ENCODE results near the gene PTMA.
"Not testable (repeated sequence)": the region's sequence is repeated elsewhere in the genome, so short reads cannot be mapped to it uniquely, and the experiment has no call there.

The PTMA gene

GRCh38 chr2:231707927-231708772 lies at the start of gene PTMA:
Gene PTMA, plus strand, starts transcription at chr2:231708525. Its CDS starts 182 bp downstream, at chr2:231708707.
- peak; percentile 100 for DNase-seq

GRCh38 chr2:231660073-231660472 lies 48.3 kb upstream of the PTMA start:
- DNase-seq = not testable (repeated sequence)

GRCh38 chr2:231660860-231661259 lies 47.5 kb upstream of the PTMA start:
- DNase-seq = no peak

GRCh38 chr2:231661422-231662027 lies 46.8 kb upstream of the PTMA start:
- DNase-seq = no peak

GRCh38 chr2:231662028-231662810 lies 46.1 kb upstream of the PTMA start:
- peak; percentile 98 for DNase-seq

GRCh38 chr2:231662811-231663457 lies 45.4 kb upstream of the PTMA start:
- no peak for DNase-seq

GRCh38 chr2:231663458-231664212 lies 44.7 kb upstream of the PTMA start:
- DNase-seq = no peak

GRCh38 chr2:231664727-231665126 lies 43.6 kb upstream of the PTMA start:
- no peak for DNase-seq

GRCh38 chr2:231665245-231666170 lies 42.8 kb upstream of the PTMA start:
- no peak for DNase-seq

GRCh38 chr2:231666171-231667095 lies 41.9 kb upstream of the PTMA start:
- DNase-seq = peak; percentile 94

GRCh38 chr2:231667096-231667427 lies 41.3 kb upstream of the PTMA start:
- DNase-seq = no peak

- no peak for DNase-seq
Measured at GRCh38 chr2:231667496-231667895, 40.8 kb upstream of the PTMA start.

- no peak for DNase-seq
Measured at GRCh38 chr2:231668981-231669380, 39.3 kb upstream of the PTMA start.

- DNase-seq = peak; percentile 55
Measured at GRCh38 chr2:231671270-231672050, 36.9 kb upstream of the PTMA start.

- peak; percentile 78 for DNase-seq
Measured at GRCh38 chr2:231672617-231673347, 35.5 kb upstream of the PTMA start.

- DNase-seq = peak; percentile 71
Measured at GRCh38 chr2:231673348-231673770, 35.0 kb upstream of the PTMA start.

GRCh38 chr2:231674587-231675338 lies 33.6 kb upstream of the PTMA start:
- peak; percentile 81 for DNase-seq

GRCh38 chr2:231676243-231676642 lies 32.1 kb upstream of the PTMA start:
- no peak for DNase-seq
